ENCODE measurements around the gene C1orf21. TPM values are rescaled to one million over a fixed set of nuclear protein-coding genes. Genes with fewer than 3 reads are reported as not detected.

Gene C1orf21
- total RNA-seq, 1 donor from 2014 or later: 4.1 TPM

GRCh38 chr1:184635347-184635979 is 248.6 kb downstream of the C1orf21 start:
- peaks cover 3% of the 10 kb centered on the region for H3K27me3 Mint-ChIP-seq (ENCODE audit: insufficient read depth)
- H3K4me1 Mint-ChIP-seq (ENCODE audit: low read depth): no peaks in the 10 kb centered on the region
- no peaks in the 10 kb centered on the region for H3K36me3 Mint-ChIP-seq (ENCODE audit: low read depth)
- H3K27ac Mint-ChIP-seq: no peak overlapping the region
- H3K9me3 Mint-ChIP-seq: no peaks in the 10 kb centered on the region
- no peak for DNase-seq (ENCODE audit: low spot score)
- intact Hi-C loops (cut with micrococcal nuclease): no loop called here
- H3K4me3 Mint-ChIP-seq: no peak overlapping the region

GRCh38 chr1:184635980-184636431 is 249.2 kb downstream of the C1orf21 start:
- intact Hi-C loops (cut with micrococcal nuclease): no loop called here
- Mint-ChIP-seq H3K9me3 (no peaks in the 10 kb centered on the region), H3K27ac (no peak overlapping the region), H3K4me3 (no peak overlapping the region), H3K27me3 (ENCODE audit: insufficient read depth) (peaks cover 3% of the 10 kb centered on the region), H3K36me3 (ENCODE audit: low read depth) (no peaks in the 10 kb centered on the region), H3K4me1 (ENCODE audit: low read depth) (no peaks in the 10 kb centered on the region)
- no peak for DNase-seq (ENCODE audit: low spot score)

- H3K27ac Mint-ChIP-seq: no peak overlapping the region
- no peaks in the 10 kb centered on the region for H3K36me3 Mint-ChIP-seq (ENCODE audit: low read depth)
- intact Hi-C loops (cut with micrococcal nuclease): no loop called here
- H3K4me3 Mint-ChIP-seq: no peak overlapping the region
- H3K27me3 Mint-ChIP-seq (ENCODE audit: insufficient read depth): peaks cover 8% of the 10 kb centered on the region
- no peaks in the 10 kb centered on the region for H3K9me3 Mint-ChIP-seq
- H3K4me1 Mint-ChIP-seq (ENCODE audit: low read depth): no peaks in the 10 kb centered on the region
- DNase-seq (ENCODE audit: low spot score): no peak
Observed at GRCh38 chr1:184637664-184638240, 250.9 kb downstream of the C1orf21 start.

- Mint-ChIP-seq H3K36me3 (ENCODE audit: low read depth) (no peaks in the 10 kb centered on the region), H3K9me3 (no peaks in the 10 kb centered on the region), H3K4me1 (ENCODE audit: low read depth) (no peaks in the 10 kb centered on the region), H3K27me3 (ENCODE audit: insufficient read depth) (peaks cover 10% of the 10 kb centered on the region), H3K27ac (no peak overlapping the region), H3K4me3 (no peak overlapping the region)
- DNase-seq (ENCODE audit: low spot score): no peak
- intact Hi-C loops (cut with micrococcal nuclease): no loop called here
Observed at GRCh38 chr1:184639205-184639604, 252.4 kb downstream of the C1orf21 start.

DNA sequence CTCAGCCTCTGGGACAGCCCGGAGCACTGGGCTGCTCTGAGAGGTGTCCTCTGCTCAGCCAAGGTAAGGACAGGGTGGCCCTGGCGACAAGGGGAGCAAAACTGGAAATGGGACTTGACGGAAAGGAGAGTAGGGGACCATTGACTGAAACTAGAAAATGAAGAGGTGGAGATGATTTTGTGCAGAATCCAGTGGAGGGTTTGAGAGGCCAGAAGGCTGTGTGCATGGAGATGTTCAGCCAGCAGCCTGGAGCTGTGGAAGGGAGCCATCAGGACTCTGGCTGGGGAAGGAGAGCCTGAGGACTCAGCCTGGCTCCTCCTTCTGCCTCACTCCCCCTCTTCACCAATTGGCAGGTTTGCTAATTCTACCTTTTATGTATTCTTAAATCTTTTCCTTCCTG is 253.7 kb downstream of the C1orf21 start:
- Mint-ChIP-seq H3K27me3 (ENCODE audit: insufficient read depth) (peaks cover 13% of the 10 kb centered on the region), H3K27ac (no peak overlapping the region), H3K4me1 (ENCODE audit: low read depth) (no peaks in the 10 kb centered on the region), H3K36me3 (ENCODE audit: low read depth) (no peaks in the 10 kb centered on the region), H3K9me3 (no peaks in the 10 kb centered on the region), H3K4me3 (no peak overlapping the region)
- DNase-seq (ENCODE audit: low spot score): no peak
- intact Hi-C loops (cut with micrococcal nuclease): no loop called here

- DNase-seq (ENCODE audit: low spot score): no peak
- intact Hi-C loops (cut with micrococcal nuclease): no loop called here
- Mint-ChIP-seq H3K27me3 (ENCODE audit: insufficient read depth) (peaks cover 13% of the 10 kb centered on the region), H3K27ac (no peak overlapping the region), H3K4me1 (ENCODE audit: low read depth) (no peaks in the 10 kb centered on the region), H3K4me3 (no peak overlapping the region), H3K9me3 (no peaks in the 10 kb centered on the region), H3K36me3 (ENCODE audit: low read depth) (no peaks in the 10 kb centered on the region)
Observed at GRCh38 chr1:184641894-184642293, 255.1 kb downstream of the C1orf21 start.

- H3K27ac Mint-ChIP-seq: no peak overlapping the region
- H3K9me3 Mint-ChIP-seq: no peaks in the 10 kb centered on the region
- no peak for DNase-seq (ENCODE audit: low spot score)
- intact Hi-C loops (cut with micrococcal nuclease): no loop called here
- H3K4me1 Mint-ChIP-seq (ENCODE audit: low read depth): no peaks in the 10 kb centered on the region
- no peak overlapping the region for H3K4me3 Mint-ChIP-seq
- peaks cover 10% of the 10 kb centered on the region for H3K27me3 Mint-ChIP-seq (ENCODE audit: insufficient read depth)
- no peaks in the 10 kb centered on the region for H3K36me3 Mint-ChIP-seq (ENCODE audit: low read depth)
Observed at GRCh38 chr1:184643661-184644060, 256.8 kb downstream of the C1orf21 start.

GRCh38 chr1:184644771-184645170 is 257.9 kb downstream of the C1orf21 start:
- Mint-ChIP-seq H3K36me3 (ENCODE audit: low read depth) (no peaks in the 10 kb centered on the region), H3K9me3 (no peaks in the 10 kb centered on the region), H3K4me1 (ENCODE audit: low read depth) (no peaks in the 10 kb centered on the region), H3K27ac (no peak overlapping the region), H3K4me3 (no peak overlapping the region), H3K27me3 (ENCODE audit: insufficient read depth) (peaks cover 10% of the 10 kb centered on the region)
- DNase-seq (ENCODE audit: low spot score): no peak
- intact Hi-C loops (cut with micrococcal nuclease): no loop called here

GRCh38 chr1:184646178-184646701 is 259.4 kb downstream of the C1orf21 start:
- intact Hi-C loops (cut with micrococcal nuclease): no loop called here
- Mint-ChIP-seq H3K27me3 (ENCODE audit: insufficient read depth) (peaks cover 10% of the 10 kb centered on the region), H3K27ac (no peak overlapping the region), H3K9me3 (no peaks in the 10 kb centered on the region), H3K4me1 (ENCODE audit: low read depth) (no peaks in the 10 kb centered on the region), H3K36me3 (ENCODE audit: low read depth) (no peaks in the 10 kb centered on the region), H3K4me3 (no peak overlapping the region)
- no peak for DNase-seq (ENCODE audit: low spot score)

DNA sequence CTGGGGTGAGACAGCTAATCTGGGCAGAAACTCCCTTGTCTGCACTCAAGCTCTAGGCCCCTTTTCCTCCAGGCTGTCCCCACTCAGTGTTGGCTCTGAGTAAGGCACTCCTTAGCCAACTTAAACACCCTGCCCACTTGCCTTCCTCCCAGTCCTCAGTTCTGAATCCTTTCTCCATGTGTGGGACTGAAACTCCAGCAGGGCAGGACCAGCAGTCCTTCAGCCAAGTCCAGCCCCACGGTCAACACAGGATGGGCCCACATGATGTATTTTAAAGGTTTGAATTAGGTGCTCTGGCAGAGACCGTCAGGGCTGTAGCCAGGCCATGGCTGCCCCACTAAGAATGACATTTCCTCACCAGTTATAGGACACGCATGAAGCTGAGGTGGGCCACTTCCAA is 260.0 kb downstream of the C1orf21 start:
- Mint-ChIP-seq H3K9me3 (peaks cover 3% of the 10 kb centered on the region), H3K4me3 (no peak overlapping the region), H3K27me3 (ENCODE audit: insufficient read depth) (peaks cover 10% of the 10 kb centered on the region), H3K27ac (no peak overlapping the region), H3K4me1 (ENCODE audit: low read depth) (no peaks in the 10 kb centered on the region), H3K36me3 (ENCODE audit: low read depth) (no peaks in the 10 kb centered on the region)
- DNase-seq (ENCODE audit: low spot score): no peak
- intact Hi-C loops (cut with micrococcal nuclease): no loop called here

- Mint-ChIP-seq H3K36me3 (ENCODE audit: low read depth) (no peaks in the 10 kb centered on the region), H3K9me3 (peaks cover 3% of the 10 kb centered on the region), H3K27me3 (ENCODE audit: insufficient read depth) (peaks cover 5% of the 10 kb centered on the region), H3K4me1 (ENCODE audit: low read depth) (no peaks in the 10 kb centered on the region), H3K4me3 (no peak overlapping the region), H3K27ac (no peak overlapping the region)
- intact Hi-C loops (cut with micrococcal nuclease): no loop called here
- no peak for DNase-seq (ENCODE audit: low spot score)
Observed at GRCh38 chr1:184647471-184647870, 260.6 kb downstream of the C1orf21 start.

DNA sequence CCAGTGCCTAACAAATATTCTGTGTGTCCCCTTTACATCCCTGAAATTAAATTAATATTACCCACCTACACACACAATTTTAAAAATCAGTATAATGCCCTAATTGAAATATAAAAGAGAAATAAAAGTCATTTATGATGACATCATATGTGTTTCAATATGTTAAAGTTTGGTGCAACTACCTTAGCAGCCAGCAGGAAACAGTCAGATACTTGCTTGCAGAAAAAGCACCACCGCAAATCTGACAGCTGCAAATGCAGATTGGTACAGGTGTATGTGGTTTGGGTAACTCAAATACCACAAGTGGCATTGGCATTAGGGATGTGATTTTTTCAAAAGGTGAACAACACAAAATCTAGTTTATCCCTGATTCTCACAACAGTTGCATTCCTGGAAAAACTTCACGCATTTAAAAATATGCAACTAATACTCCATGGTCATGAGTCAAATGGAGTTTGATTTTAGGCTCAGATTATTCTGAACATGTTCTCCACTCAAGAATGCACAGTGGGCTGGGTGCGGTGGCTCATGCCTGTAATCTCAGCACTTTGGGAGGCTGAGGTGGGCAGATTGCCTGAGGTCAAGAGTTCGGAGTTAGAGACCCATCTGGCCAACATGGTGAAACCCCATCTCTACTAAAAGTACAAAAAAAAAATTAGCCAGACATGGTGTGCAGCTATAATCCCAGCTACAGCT is 261.5 kb downstream of the C1orf21 start:
- H3K36me3 Mint-ChIP-seq (ENCODE audit: low read depth): no peaks in the 10 kb centered on the region
- intact Hi-C loops (cut with micrococcal nuclease): no loop called here
- no peak overlapping the region for H3K4me3 Mint-ChIP-seq
- peaks cover 3% of the 10 kb centered on the region for H3K9me3 Mint-ChIP-seq
- DNase-seq (ENCODE audit: low spot score): no peak
- no peak overlapping the region for H3K27ac Mint-ChIP-seq
- no peaks in the 10 kb centered on the region for H3K4me1 Mint-ChIP-seq (ENCODE audit: low read depth)
- H3K27me3 Mint-ChIP-seq (ENCODE audit: insufficient read depth): peaks cover 7% of the 10 kb centered on the region

DNA sequence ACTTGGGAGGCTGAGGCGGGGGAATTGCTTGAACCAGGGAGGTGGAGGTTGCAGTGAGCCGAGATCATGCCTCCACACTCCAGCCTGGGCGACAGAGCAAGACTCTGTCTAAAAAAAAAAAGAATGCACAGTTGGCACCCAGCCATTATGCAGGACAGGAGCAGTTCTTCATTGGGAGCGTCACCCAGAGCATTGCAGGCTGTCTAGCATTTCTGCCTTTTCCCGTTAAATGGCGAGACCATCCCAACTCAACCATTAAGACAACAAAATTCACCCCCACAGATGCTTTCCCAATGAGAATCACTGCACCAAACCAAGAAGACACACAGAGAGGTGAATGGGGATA is 262.0 kb downstream of the C1orf21 start:
- Mint-ChIP-seq H3K4me3 (no peak overlapping the region), H3K9me3 (peaks cover 3% of the 10 kb centered on the region), H3K36me3 (ENCODE audit: low read depth) (no peaks in the 10 kb centered on the region), H3K27me3 (ENCODE audit: insufficient read depth) (peaks cover 7% of the 10 kb centered on the region), H3K4me1 (ENCODE audit: low read depth) (no peaks in the 10 kb centered on the region), H3K27ac (no peak overlapping the region)
- no peak for DNase-seq (ENCODE audit: low spot score)
- intact Hi-C loops (cut with micrococcal nuclease): no loop called here
